ENCODE results near the gene ANKS1A. TPM values are rescaled to one million over a fixed set of nuclear protein-coding genes. Genes with fewer than 3 reads are reported as not detected.

Gene ANKS1A
- total RNA-seq, 1 experiment from 2014 or later, result 26.5 TPM

DNA sequence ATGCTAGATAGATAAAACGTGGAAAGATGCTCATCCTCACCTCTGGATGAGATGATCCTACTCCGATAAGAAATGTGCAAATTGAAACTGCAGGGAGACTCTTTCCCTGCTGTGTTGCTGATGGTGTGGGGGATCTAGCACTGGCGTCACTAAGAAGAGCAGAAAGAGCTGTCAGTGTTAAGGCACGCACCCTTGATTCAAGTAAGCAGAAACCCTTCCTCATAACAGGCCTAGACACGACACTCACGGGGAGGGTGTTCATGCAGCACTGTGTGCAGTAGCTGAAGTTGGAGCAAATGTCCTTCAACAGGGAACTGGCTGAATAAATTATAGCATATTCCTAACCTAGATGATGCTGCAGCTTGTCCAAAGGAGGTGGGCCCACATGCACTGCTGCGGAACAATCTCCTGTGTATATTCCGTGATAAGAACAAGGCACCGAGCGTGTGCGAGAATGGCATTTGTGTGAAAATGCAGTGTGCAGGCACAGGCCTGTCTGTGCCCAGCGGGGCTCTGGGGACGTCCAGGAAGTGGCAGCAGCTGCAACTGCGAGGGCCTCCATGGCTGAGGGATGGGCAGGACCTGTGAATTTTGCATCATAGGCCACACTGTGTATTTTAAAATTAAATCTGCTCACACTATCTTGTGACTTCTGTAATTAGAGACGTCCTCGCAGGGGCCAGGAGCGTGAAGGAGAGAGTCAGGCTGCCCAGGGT lies 188.1 kb downstream of the ANKS1A start:
- Histone ChIP-seq H3K27ac (ENCODE audit: insufficient read length, low read depth, low read length) (no peak overlapping the region), H4K20me1 (ENCODE audit: control insufficient read depth, insufficient read depth, insufficient read length) (no peaks in the 10 kb centered on the region), H3K18ac (ENCODE audit: insufficient read length, low read depth, low read length) (no peak overlapping the region), H2AK5ac (ENCODE audit: insufficient read length, low read length) (no peak overlapping the region), H2BK5ac (ENCODE audit: insufficient read length, low read length) (no peak overlapping the region), H3K56ac (ENCODE audit: insufficient read length, low read depth, low read length) (no peak overlapping the region), H3K79me1 (ENCODE audit: insufficient read depth, low read depth, low read length, poor library complexity, severe bottlenecking) (no peaks in the 10 kb centered on the region), H2BK120ac (ENCODE audit: low read depth, low read length, poor library complexity, severe bottlenecking) (no peak overlapping the region), H3K27me3 (ENCODE audit: insufficient read depth, low read length) (no peaks in the 10 kb centered on the region), H3K4ac (ENCODE audit: low read depth, low read length) (no peak overlapping the region), H2AFZ (ENCODE audit: low read length) (no peak overlapping the region), H3K4me1 (ENCODE audit: insufficient read depth, low read length) (no peaks in the 10 kb centered on the region), H3K79me2 (ENCODE audit: insufficient read depth, low read length) (no peaks in the 10 kb centered on the region), H3K23me2 (ENCODE audit: insufficient read length, low read depth, low read length, poor library complexity, severe bottlenecking) (no peaks in the 10 kb centered on the region), H4K91ac (ENCODE audit: insufficient read length, low read depth, low read length) (no peak overlapping the region), H2BK15ac (ENCODE audit: low read depth, low read length) (no peak overlapping the region), H3K9ac (ENCODE audit: extremely low read depth, insufficient read length, low read length) (no peak overlapping the region), H4K8ac (replicated peaks; ENCODE audit: insufficient read length, low read depth, low read length) (no peak overlapping the region), H3K14ac (ENCODE audit: insufficient read depth, low read length) (no peak overlapping the region), H3K9me3 (ENCODE audit: control insufficient read depth, low read depth, low read length) (no peaks in the 10 kb centered on the region), H3T11ph (ENCODE audit: low read length) (no peak overlapping the region), H3K23ac (ENCODE audit: insufficient read length, low read depth, low read length) (no peak overlapping the region), H2BK20ac (ENCODE audit: low read depth, low read length, poor library complexity, severe bottlenecking) (no peak overlapping the region), H3K4me2 (ENCODE audit: insufficient read depth, insufficient read length, low read length) (no peak overlapping the region), H2BK12ac (ENCODE audit: insufficient read length, low read depth, low read length) (no peak overlapping the region), H4K5ac (ENCODE audit: insufficient read length, low read depth, low read length) (no peak overlapping the region)
- no CpG with 5 or more reads among the region's 17 CpGs for WGBS (ENCODE audit: extremely low coverage, insufficient read length, low lambda C conversion rate)
- H3K27ac Mint-ChIP-seq, result peak overlapping the region; percentile 18 to 39 (median 18); a peak in 3 of 7 replicates
- no peak overlapping the region for H3K4me3 Mint-ChIP-seq
- peaks cover 13 to 25% of the 10 kb centered on the region in 2 experiments for H3K4me1 Mint-ChIP-seq
- no peaks in the 10 kb centered on the region; a peak in 1 of 5 replicates for H3K9me3 Mint-ChIP-seq
- H3K36me3 Mint-ChIP-seq (ENCODE audit: insufficient read depth in 1 of 3, low read depth in 3 of 3), result peaks cover 7 to 40% (median 31%) of the 10 kb centered on the region in 3 experiments
- TF ChIP-seq, protein P1, sequence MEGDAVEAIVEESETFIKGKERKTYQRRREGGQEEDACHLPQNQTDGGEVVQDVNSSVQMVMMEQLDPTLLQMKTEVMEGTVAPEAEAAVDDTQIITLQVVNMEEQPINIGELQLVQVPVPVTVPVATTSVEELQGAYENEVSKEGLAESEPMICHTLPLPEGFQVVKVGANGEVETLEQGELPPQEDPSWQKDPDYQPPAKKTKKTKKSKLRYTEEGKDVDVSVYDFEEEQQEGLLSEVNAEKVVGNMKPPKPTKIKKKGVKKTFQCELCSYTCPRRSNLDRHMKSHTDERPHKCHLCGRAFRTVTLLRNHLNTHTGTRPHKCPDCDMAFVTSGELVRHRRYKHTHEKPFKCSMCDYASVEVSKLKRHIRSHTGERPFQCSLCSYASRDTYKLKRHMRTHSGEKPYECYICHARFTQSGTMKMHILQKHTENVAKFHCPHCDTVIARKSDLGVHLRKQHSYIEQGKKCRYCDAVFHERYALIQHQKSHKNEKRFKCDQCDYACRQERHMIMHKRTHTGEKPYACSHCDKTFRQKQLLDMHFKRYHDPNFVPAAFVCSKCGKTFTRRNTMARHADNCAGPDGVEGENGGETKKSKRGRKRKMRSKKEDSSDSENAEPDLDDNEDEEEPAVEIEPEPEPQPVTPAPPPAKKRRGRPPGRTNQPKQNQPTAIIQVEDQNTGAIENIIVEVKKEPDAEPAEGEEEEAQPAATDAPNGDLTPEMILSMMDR (conservative IDR thresholded peaks at IDR 0.05), result no peak
- no peaks in the 10 kb centered on the region for H3K27me3 Mint-ChIP-seq (ENCODE audit: low read depth)
- no peak for DNase-seq

Measured in H9 (cell line).